GM18498 (cell line): ENCODE measurements around the gene NOX3.
"Not testable (repeated sequence)": the region's sequence is repeated elsewhere in the genome, so short reads cannot be mapped to it uniquely, and the experiment has no call there.

ENCODE experiments used
- ATAC-seq: cut with Tn5 transposase; IDR thresholded peaks from one replicate; pipeline ENCODE4 v1.9.1; 2021; ENCODE audit warnings: mild to moderate bottlenecking, moderate library complexity; ENCODE audit not compliant: unreplicated experiment

NOX3 gene

GRCh38 chr6:155455766-155456165 lies at the start of gene NOX3:
TSS of gene NOX3 (minus strand) at chr6:155455839. CDS start at chr6:155455800, 39 bp downstream.
- ATAC-seq = no peak

- no peak for ATAC-seq
Observed at GRCh38 chr6:155504848-155505607, 49.4 kb upstream of the NOX3 start.

DNA sequence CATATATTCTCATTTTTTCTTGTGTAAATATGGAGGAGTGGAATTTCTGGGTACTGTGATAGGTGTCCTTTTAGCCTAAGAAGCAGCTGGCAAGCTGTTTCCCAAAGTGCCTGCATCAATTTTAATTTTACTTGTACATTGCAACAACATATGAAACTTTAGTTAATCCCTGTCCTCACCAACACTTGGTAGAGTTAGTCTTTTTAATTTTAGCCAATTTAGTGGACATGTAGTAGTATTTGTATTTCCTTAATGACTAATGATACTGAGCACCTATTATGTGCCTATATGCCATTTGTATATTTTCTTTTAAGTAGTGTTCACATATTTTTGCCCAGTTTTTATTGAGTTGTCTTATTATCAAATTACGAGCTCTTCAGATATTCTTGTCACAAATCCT lies 46.8 kb upstream of the NOX3 start:
- no peak for ATAC-seq

DNA sequence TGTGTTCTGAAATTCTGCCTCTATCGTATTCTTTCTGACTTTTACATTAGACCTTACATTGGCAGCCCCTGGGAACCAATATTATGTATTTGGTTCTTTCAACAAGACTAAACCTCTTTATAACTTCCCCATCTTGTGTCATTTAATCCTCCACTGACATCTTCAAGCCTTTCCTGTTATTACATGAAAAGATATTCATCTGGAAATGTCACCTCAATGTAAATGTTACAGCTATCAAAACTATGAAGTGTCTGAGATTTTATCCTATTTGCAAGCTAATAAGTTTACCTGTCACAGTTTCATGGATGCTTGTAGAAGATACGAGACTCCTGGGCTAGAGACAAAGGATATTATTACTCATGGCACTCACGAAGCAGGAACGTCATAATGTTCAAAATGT lies 43.9 kb upstream of the NOX3 start:
- ATAC-seq = no peak

GRCh38 chr6:155498370-155498769 lies 42.7 kb upstream of the NOX3 start:
- no peak for ATAC-seq

DNA sequence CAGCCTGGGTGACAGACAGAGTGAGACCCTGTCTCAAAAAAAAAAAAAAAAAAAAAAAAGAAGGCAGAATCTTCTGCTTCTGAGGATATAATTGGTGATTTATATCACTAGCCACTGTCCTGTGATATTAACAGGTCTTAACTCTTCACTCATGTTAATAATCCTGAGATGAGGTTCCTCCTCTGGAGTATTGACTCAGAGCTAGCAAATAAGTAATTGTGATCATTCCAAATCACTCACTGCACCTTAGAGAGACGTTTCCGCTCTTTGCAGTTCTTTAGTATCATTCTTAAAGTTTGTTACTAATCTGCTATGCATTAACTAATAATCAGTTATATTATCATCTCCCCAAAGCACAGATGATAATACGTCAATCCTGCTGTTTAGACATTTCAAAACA lies 41.6 kb upstream of the NOX3 start:
- ATAC-seq = no peak

DNA sequence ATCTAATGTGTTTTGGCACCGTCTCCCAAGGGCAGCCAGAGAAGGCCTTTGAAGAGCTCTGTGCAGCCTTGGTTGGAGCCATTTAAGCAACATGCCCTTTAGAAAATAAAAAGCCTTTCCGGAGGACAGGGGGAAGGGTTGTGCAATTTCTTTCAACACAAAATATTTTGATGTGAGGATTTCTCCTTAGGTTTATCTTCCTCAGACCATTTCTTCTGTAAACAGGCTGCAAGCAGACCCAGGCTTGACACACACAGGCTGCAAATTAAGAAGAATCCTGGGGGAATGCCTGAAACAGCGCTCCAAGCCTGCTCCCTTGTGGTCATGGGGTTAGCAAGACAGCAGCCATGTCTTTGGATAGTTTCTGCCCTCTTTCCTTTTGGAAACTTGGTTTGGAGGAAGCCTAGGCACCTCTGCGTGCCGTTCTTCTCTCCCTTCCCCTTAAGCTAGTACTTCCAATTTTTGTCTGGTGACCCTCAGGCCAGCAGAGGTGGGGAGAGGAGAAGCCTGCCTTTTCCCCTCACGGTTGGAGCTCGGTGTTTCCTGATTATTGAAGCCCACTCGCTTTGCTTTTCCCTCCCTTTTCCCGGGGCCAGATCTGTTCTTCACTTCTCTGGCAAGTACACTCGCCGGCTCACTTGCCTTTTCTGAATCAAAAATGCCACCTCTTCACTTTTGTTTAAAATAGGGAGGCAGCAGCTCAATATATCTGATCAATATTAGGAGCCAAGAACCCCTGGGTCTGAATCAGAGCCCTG lies 39.6 kb upstream of the NOX3 start:
- ATAC-seq = no peak

DNA sequence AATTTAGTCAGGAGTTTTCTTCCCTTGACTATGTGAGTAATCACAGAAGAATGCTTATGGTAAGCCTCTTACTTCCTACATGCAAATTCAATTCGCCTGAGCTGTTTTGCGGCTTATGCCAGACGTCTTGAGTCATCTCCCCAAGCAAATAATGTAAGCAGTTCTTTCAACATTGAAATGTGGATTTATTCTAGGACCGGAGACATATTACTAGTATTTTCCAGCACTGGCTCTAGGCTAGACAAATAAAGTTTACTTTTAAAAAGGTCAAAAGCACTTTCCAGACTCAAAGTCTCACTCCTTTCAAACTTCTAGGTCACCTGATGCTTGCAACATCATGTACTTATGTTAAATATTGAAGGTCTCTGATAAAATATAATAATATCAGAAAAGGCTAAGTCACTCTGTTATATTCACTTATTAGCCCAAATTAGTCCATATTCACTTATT lies 38.1 kb upstream of the NOX3 start:
- peak; percentile 89 for ATAC-seq

- peak; percentile 40 for ATAC-seq
Observed at GRCh38 chr6:155493026-155493693, 37.5 kb upstream of the NOX3 start.

DNA sequence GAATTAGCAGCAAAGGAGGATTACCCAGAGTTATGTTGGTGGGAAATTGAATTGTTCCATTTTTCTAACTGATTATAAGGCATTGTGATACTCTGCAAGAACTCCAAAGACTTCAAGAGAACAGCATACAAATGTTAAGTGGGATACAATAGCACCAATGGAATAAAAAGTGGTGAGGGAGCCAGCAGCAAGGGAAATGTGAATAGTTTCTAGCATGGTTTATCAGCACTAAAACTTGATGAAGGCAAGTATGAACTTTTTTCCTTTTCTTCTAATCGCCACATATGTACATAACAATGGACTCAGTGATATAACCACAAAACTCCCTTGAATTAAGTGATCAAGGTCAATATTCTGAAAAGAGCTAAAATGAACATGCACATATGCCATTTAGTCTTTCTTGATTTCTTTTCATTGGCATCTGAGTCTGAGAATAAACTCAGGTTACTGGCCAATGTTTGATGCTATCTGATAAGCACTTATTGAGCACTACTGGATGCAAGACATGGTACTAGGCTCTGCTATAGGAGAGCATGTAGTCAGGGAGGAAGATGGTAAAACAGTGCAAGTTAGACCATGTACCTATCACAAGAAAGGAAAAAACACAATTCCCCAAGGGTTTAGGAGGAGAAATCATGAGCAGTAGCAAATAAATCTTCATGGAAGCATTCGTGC lies 36.6 kb upstream of the NOX3 start:
- no peak for ATAC-seq

GRCh38 chr6:155491421-155491820 lies 35.8 kb upstream of the NOX3 start:
- no peak for ATAC-seq

GRCh38 chr6:155488197-155488596 lies 32.6 kb upstream of the NOX3 start:
- ATAC-seq = not testable (repeated sequence)

GRCh38 chr6:155487371-155488130 lies 31.9 kb upstream of the NOX3 start:
- no peak for ATAC-seq

DNA sequence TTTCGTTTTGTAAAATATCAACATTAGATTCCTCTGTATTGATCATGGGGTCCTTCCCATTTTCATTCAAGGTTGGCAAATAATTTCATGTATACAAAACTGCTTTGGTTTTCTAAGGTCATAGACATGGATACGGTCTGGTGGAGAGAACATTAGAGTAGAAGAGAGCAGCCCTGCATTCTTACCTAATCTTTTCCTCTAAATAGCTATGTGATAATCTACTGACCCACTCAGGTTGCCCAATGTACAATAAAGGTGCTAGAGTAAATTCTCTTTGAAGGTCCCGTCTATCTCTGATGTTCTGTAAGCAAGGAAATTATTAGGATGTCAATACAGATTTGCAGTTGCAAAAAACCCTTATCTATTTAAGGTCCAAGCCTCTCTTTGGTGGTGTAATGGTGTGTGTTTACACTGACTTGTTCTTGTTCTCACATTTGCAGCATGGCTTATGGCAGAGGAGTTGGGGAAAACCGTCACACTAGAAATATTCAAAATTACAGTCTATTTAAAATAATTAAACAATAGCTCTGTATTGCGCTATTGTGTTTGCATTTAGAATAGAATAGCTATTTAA lies 31.2 kb upstream of the NOX3 start:
- no peak for ATAC-seq

GRCh38 chr6:155485756-155486155 lies 30.1 kb upstream of the NOX3 start:
- ATAC-seq = no peak

DNA sequence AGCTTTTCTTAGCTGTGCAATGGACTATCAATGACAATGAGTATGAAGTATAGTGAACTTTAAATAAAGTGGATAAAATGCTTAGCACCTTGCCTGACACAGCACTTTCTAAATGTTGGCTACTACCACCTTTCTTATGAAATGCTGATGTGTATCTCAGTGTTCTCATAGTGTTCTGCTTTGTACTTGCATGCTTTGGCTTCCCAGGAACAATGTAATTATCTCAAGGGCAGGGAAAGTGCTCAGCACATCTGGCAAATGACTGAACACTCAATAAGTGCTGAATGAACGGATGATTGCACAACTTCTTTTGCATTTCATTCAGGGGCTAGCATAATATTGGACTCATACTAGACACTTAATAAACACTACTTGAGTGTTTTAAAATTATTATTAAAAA lies 28.2 kb upstream of the NOX3 start:
- no peak for ATAC-seq

DNA sequence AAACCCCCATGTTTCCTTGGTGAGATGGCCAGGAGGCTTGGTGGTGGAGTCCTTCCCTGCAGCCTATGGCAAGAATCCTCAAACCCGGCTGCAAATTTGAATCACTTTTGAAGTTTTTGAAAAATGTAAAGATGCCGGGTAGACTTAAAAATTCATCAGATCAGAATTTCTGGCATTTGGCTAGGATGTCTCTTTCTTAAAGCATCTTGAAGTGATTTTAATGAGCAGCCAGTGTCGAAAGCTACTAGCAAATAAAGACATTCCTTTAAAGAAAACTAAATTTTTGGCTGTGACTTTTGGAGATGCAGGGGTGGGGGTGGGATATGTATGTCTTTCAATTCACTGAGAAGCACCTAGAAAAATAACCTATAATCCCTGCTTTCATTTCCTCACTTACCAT lies 25.6 kb upstream of the NOX3 start:
- ATAC-seq = no peak

- ATAC-seq = no peak
Observed at GRCh38 chr6:155473741-155474140, 18.1 kb upstream of the NOX3 start.

DNA sequence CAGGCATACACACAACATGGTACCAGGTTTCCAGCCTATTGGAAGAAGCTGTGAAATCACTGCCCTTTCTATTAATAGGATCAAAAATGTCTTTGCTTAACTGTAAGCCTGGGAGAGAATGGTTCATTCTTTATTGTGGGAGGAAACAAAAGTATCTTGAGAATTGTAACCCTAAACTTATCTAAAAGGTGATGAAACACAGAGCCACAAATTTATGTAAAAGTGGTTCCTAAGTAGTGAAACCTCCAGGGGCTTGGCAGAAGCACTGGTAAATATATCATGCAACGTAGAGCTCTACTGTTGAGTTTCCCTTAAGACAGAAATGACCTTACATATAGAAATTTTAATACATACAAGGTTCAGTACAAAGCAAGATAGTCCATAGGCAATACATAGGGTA lies 17.2 kb upstream of the NOX3 start:
- ATAC-seq = no peak

GRCh38 chr6:155470979-155471616 lies 15.5 kb upstream of the NOX3 start:
- not testable (repeated sequence) for ATAC-seq
